Activated T-helper 2 cell treated with anti-CD3 and anti-CD28 coated beads, Interferon-gamma antibody, Interleukin-2, Interleukin-4, amounts not matched to agents 10 μg/mL and 5 μg/mL and 100 μg/mL, durations not matched to agents 14 hours and 24 hours and 36 hours (primary cell): Measurements from ENCODE around the gene SGIP1. TPM values are rescaled to one million over a fixed set of nuclear protein-coding genes. Genes with fewer than 3 reads are reported as not detected.

Experiments
- DNase-seq: peaks from one replicate; pipeline ENCODE4 v3.0.0; 2021; ENCODE audit warnings: low spot score
- H3K27ac Mint-ChIP-seq: one replicate; pipeline ENCODE4 v1.8.0; 2021; ENCODE audit warnings: mixed read lengths
- H3K27me3 Mint-ChIP-seq: one replicate; pipeline ENCODE4 v1.8.0; 2021; ENCODE audit warnings: low read depth, mixed read lengths
- H3K36me3 Mint-ChIP-seq: one replicate; pipeline ENCODE4 v1.8.0; 2021; ENCODE audit warnings: low read depth, mixed read lengths
- H3K4me1 Mint-ChIP-seq: one replicate; pipeline ENCODE4 v1.8.0; 2021; ENCODE audit warnings: low read depth, mixed read lengths
- H3K4me3 Mint-ChIP-seq: one replicate; pipeline ENCODE4 v1.8.0; 2021; ENCODE audit warnings: low read depth, mild to moderate bottlenecking, moderate library complexity, mixed read lengths
- H3K9me3 Mint-ChIP-seq: one replicate; pipeline ENCODE4 v1.8.0; 2021; ENCODE audit warnings: mixed read lengths
- intact Hi-C: fragments of 100-400 bp; cut with micrococcal nuclease; formaldehyde crosslinking; loops from one replicate; pipeline ENCODE4 v1.15.1; 2023
- total RNA-seq: library from RNA; stranded (reverse); gene quantifications from 2 replicates; pipeline ENCODE4 v1.2.3, GENCODE V29; 2022

SGIP1 gene
- total RNA-seq, 1 donor from 2014 or later = not detected

- intact Hi-C loops = no loop called here
- H3K9me3 Mint-ChIP-seq = no peaks in the 10 kb centered on the region
- no peaks in the 10 kb centered on the region for H3K36me3 Mint-ChIP-seq
- DNase-seq = no peak
- peaks cover 18% of the 10 kb centered on the region for H3K27me3 Mint-ChIP-seq
- no peaks in the 10 kb centered on the region for H3K4me1 Mint-ChIP-seq
- no peak overlapping the region for H3K27ac Mint-ChIP-seq
- H3K4me3 Mint-ChIP-seq = no peak overlapping the region
Observed at GRCh38 chr1:66526991-66527390, 7.0 kb upstream of the SGIP1 start.

DNA sequence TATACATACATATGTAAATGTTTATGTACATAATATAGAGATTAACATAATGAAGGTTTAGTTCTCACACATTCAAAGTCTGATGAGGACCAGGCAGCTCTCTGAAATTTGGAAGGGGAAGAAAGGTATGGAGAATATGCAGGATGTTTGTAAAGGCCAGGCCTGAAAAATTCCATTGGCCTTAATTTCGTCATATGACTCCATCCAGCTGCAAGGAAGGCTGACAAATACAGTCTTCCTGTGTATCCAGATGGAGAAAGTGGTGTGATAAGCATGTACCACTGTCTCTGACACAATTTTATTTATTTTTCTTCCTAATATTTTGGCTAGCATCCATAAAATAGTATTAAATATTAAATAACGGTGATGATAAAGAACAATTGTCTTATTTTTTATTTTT is 6.3 kb upstream of the SGIP1 start:
- no peaks in the 10 kb centered on the region for H3K9me3 Mint-ChIP-seq
- no peak overlapping the region for H3K4me3 Mint-ChIP-seq
- H3K36me3 Mint-ChIP-seq = no peaks in the 10 kb centered on the region
- intact Hi-C loops = no loop called here
- peaks cover 23% of the 10 kb centered on the region for H3K27me3 Mint-ChIP-seq
- H3K4me1 Mint-ChIP-seq = no peaks in the 10 kb centered on the region
- H3K27ac Mint-ChIP-seq = no peak overlapping the region
- DNase-seq = no peak

DNA sequence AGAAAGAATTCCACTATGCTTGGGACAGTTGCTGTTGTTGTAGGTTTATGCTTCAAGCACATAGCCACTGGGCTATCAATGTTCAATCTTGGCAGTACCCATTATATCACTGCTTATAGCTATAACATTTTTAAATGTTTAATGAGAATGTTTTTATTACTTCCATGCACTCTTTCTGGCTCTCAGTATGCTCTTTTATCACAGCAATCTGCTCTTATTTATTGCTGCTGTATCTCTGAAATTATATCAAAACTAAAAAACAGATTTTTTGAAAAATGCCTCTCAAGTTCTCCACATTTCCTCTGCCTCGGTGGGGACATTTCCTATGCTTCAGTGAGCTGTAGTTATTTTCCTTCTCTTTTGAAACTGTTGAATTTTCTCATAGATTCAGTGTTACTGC is 5.4 kb upstream of the SGIP1 start:
- DNase-seq = no peak
- intact Hi-C loops = no loop called here
- H3K36me3 Mint-ChIP-seq = no peaks in the 10 kb centered on the region
- H3K27me3 Mint-ChIP-seq = peaks cover 30% of the 10 kb centered on the region
- no peak overlapping the region for H3K27ac Mint-ChIP-seq
- peaks cover 4% of the 10 kb centered on the region for H3K4me1 Mint-ChIP-seq
- H3K9me3 Mint-ChIP-seq = no peaks in the 10 kb centered on the region
- no peak overlapping the region for H3K4me3 Mint-ChIP-seq

DNA sequence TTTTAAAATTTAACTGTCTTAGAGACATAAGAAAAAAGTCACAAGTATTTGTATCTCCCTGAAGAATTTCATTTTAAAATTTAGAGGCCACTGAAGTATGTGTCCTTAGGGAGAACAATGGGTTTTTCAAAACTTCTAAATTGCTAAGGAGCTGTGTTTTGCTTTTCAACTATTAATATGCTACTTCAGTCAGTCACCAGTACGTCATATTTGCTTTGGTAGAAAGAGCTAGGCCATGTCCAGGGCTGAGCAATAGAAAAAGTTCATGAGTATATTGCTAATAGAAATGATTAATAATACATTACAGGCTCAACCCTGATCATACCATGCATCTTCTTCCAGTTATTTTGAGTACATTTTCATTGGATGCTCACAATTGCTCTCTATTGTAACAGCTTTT is 1.7 kb upstream of the SGIP1 start:
- no peak overlapping the region for H3K4me3 Mint-ChIP-seq
- H3K27ac Mint-ChIP-seq = no peak overlapping the region
- H3K4me1 Mint-ChIP-seq = peaks cover 4% of the 10 kb centered on the region
- H3K27me3 Mint-ChIP-seq = peaks cover 54% of the 10 kb centered on the region
- intact Hi-C loops = no loop called here
- DNase-seq = no peak
- no peaks in the 10 kb centered on the region for H3K36me3 Mint-ChIP-seq
- H3K9me3 Mint-ChIP-seq = no peaks in the 10 kb centered on the region

DNA sequence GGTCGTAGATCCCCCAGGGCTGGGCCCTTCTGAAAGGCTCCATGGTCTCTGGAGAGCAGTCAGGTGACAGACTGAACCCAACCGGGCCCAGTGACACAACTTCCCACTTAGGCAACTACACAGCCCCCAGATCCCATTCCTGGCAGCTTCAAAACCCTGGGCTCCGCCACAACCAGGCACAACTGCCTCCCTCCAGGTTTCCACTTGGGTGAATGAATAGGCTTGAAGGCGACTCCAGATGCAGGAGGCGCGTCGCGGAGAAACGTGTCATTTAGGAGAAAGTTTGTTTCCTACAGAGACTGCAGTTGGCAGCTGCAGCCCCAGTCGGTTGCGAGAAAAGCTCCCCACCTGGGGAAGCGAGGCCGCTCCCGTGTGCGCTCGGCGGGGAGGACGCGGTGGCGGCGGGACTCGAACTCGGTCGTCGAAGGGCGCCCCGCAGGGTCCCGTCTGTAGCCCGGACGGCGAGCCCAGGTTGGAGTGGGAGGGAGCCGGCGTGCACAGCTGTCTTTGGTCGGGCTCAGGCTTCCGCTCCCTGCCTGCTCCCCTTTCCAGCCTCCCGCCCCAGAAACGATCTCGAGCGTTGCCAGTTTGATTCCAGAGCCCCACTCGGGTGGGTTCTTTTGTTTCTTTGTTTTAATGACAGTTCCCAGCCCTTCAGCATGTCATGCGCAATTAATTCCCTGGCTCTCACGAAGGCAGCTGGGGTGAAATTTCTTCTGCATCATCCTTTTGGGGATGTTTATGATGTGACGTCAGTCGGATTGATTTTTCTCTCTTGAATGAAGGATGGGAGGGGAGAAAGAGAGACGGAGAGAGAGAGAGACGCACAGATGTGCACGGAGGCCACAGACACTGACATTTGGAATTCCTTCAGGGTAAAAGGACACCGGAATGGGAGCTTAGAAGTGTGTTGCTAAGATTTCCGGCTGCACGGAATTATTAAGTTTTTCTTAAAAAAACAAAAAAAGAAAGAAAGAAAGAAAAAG is 862 bp upstream of the SGIP1 start:
- Mint-ChIP-seq H3K4me1 (peaks cover 4% of the 10 kb centered on the region), H3K9me3 (no peaks in the 10 kb centered on the region), H3K4me3 (peak overlapping the region; percentile 70), H3K36me3 (no peaks in the 10 kb centered on the region), H3K27me3 (peaks cover 54% of the 10 kb centered on the region), H3K27ac (no peak overlapping the region)
- no peak for DNase-seq
- intact Hi-C loops = no loop called here

DNA sequence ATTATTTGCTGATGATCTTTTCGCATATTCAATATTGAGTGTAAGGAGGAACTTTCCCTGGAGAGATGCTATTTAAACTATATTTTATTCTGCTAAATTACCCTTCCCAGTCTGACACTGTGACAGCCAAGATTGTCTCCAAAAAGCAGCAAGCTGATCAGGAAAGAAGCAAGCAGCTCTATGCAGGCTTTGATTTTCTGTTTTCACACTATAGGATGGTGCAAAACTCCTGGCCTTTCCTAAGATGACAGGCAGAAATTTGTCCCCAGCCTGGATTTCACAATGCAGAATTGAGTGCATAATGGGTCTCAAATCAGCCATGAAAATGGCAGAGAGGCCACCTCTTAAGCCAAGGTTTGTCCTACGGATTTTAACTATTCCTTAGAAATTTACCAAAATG is 1.1 kb downstream of the SGIP1 start:
- Mint-ChIP-seq H3K27ac (no peak overlapping the region), H3K9me3 (no peaks in the 10 kb centered on the region), H3K36me3 (no peaks in the 10 kb centered on the region), H3K27me3 (peaks cover 51% of the 10 kb centered on the region), H3K4me3 (no peak overlapping the region), H3K4me1 (peaks cover 4% of the 10 kb centered on the region)
- no peak for DNase-seq
- intact Hi-C loops = no loop called here

GRCh38 chr1:66535853-66536252 is 1.9 kb downstream of the SGIP1 start:
- no peaks in the 10 kb centered on the region for H3K9me3 Mint-ChIP-seq
- no peak overlapping the region for H3K27ac Mint-ChIP-seq
- peaks cover 49% of the 10 kb centered on the region for H3K27me3 Mint-ChIP-seq
- no peak for DNase-seq
- H3K4me1 Mint-ChIP-seq = peaks cover 4% of the 10 kb centered on the region
- H3K36me3 Mint-ChIP-seq = no peaks in the 10 kb centered on the region
- H3K4me3 Mint-ChIP-seq = no peak overlapping the region
- intact Hi-C loops = no loop called here

GRCh38 chr1:66537718-66538117 is 3.8 kb downstream of the SGIP1 start:
- DNase-seq = no peak
- no peaks in the 10 kb centered on the region for H3K36me3 Mint-ChIP-seq
- intact Hi-C loops = no loop called here
- H3K27me3 Mint-ChIP-seq = peaks cover 35% of the 10 kb centered on the region
- H3K9me3 Mint-ChIP-seq = no peaks in the 10 kb centered on the region
- no peak overlapping the region for H3K4me3 Mint-ChIP-seq
- H3K27ac Mint-ChIP-seq = no peak overlapping the region
- H3K4me1 Mint-ChIP-seq = peaks cover 4% of the 10 kb centered on the region

DNA sequence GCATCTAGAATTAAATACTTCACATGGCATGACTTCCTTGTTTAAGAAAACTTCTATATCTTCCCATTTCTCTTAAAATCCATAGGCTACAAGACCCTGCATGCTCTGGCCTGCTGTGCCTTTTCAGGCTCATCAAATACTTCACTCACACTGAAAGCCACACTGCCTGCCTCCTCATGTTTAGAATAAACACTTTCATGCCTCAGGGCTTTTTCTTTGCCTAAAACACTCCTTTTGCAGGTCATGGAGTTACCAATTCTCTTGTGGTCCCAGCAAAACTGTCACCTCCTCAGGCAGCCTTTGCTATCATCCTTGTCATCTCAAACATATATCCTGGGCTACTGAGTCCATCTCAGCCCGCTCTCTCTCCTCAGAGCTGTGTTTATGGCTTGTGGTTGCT is 5.5 kb downstream of the SGIP1 start:
- intact Hi-C loops = no loop called here
- no peak overlapping the region for H3K27ac Mint-ChIP-seq
- H3K27me3 Mint-ChIP-seq = peaks cover 19% of the 10 kb centered on the region
- H3K36me3 Mint-ChIP-seq = no peaks in the 10 kb centered on the region
- DNase-seq = no peak
- H3K4me1 Mint-ChIP-seq = no peaks in the 10 kb centered on the region
- no peak overlapping the region for H3K4me3 Mint-ChIP-seq
- no peaks in the 10 kb centered on the region for H3K9me3 Mint-ChIP-seq

GRCh38 chr1:66540434-66541032 is 6.6 kb downstream of the SGIP1 start:
- H3K9me3 Mint-ChIP-seq = no peaks in the 10 kb centered on the region
- H3K4me1 Mint-ChIP-seq = no peaks in the 10 kb centered on the region
- no peak overlapping the region for H3K4me3 Mint-ChIP-seq
- no peak overlapping the region for H3K27ac Mint-ChIP-seq
- no peaks in the 10 kb centered on the region for H3K36me3 Mint-ChIP-seq
- no peak for DNase-seq
- intact Hi-C loops = no loop called here
- peaks cover 9% of the 10 kb centered on the region for H3K27me3 Mint-ChIP-seq

DNA sequence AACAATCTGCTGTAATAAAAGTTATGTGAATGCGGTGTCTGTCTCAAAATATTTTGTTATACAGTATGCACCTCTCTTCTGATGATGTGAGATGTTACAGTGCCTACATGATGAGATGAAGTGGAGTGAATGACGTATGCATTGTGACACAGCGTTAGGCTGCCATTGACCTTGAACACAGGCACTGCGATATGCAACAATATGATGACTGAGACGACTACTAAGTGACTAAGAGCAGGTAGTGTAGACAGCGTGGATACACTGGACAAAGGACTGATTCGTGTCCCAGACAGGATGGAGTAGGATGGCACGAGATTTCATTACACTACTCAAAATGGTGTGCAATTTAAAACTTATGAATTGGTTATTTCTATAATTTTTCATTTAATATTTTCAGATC is 8.4 kb downstream of the SGIP1 start:
- DNase-seq = no peak
- Mint-ChIP-seq H3K9me3 (no peaks in the 10 kb centered on the region), H3K27me3 (peaks cover 4% of the 10 kb centered on the region), H3K4me1 (no peaks in the 10 kb centered on the region), H3K27ac (no peak overlapping the region), H3K4me3 (no peak overlapping the region), H3K36me3 (no peaks in the 10 kb centered on the region)
- intact Hi-C loops = no loop called here

DNA sequence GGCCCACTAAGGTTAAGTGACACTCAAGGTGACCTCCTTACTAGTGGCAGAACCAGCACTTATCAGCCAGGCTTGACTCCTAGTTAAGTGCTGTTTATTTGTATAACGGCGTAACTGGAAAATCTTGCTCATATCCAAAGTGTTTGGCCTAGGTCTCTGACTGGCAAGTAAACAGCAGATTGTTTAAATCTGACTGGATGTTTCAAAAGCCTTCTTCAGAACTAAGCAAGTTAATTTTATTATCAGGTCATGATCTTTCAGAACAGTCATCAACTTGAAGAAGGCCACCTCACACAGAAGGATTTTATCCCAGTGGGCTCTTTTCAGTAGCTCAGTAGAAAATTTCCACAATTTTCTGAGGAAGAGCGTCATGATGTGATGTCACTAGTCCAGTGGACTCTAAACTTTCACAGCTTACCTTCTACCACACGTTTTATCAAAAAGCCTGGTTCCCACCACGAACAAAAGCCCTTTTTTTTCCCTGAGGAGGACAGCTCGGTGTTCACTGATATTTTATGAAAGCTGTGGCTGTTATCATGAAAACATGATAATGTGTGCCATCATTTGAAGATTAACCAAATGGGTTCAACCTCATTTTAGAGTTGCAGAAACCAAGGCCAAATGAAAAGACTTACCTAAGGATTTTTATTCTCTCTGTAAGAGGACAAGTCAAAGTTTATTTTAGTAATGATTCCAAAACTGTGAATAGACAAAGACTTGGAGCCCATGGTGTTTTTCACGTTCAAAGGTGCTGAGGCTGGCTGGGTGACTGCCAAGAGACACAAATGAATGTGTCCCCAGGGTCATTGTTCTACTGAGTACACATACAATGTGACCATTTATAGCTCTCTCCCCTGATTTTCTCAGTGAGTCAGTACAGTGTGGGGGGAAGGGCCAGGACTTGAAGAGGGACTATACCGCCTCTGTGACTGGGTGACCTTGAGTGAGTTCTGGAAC is 9.1 kb downstream of the SGIP1 start:
- DNase-seq = no peak
- Mint-ChIP-seq H3K9me3 (no peaks in the 10 kb centered on the region), H3K27ac (no peak overlapping the region), H3K36me3 (no peaks in the 10 kb centered on the region), H3K4me1 (no peaks in the 10 kb centered on the region), H3K4me3 (no peak overlapping the region), H3K27me3 (peaks cover 5% of the 10 kb centered on the region)
- intact Hi-C loops = no loop called here
